Activated CD4-positive, alpha-beta T cell treated with anti-CD3 and anti-CD28 coated beads, Interleukin-2, amount 50 U/mL, for 1 hour (primary cell): ENCODE results near the gene RAB11FIP5.
"Not testable (repeated sequence)": the region's sequence is repeated elsewhere in the genome, so short reads cannot be mapped to it uniquely, and the experiment has no call there.

Source experiments
- DNase-seq: peaks from one replicate; pipeline ENCODE4 v3.0.0-alpha.2; 2020

The RAB11FIP5 gene, protein sequence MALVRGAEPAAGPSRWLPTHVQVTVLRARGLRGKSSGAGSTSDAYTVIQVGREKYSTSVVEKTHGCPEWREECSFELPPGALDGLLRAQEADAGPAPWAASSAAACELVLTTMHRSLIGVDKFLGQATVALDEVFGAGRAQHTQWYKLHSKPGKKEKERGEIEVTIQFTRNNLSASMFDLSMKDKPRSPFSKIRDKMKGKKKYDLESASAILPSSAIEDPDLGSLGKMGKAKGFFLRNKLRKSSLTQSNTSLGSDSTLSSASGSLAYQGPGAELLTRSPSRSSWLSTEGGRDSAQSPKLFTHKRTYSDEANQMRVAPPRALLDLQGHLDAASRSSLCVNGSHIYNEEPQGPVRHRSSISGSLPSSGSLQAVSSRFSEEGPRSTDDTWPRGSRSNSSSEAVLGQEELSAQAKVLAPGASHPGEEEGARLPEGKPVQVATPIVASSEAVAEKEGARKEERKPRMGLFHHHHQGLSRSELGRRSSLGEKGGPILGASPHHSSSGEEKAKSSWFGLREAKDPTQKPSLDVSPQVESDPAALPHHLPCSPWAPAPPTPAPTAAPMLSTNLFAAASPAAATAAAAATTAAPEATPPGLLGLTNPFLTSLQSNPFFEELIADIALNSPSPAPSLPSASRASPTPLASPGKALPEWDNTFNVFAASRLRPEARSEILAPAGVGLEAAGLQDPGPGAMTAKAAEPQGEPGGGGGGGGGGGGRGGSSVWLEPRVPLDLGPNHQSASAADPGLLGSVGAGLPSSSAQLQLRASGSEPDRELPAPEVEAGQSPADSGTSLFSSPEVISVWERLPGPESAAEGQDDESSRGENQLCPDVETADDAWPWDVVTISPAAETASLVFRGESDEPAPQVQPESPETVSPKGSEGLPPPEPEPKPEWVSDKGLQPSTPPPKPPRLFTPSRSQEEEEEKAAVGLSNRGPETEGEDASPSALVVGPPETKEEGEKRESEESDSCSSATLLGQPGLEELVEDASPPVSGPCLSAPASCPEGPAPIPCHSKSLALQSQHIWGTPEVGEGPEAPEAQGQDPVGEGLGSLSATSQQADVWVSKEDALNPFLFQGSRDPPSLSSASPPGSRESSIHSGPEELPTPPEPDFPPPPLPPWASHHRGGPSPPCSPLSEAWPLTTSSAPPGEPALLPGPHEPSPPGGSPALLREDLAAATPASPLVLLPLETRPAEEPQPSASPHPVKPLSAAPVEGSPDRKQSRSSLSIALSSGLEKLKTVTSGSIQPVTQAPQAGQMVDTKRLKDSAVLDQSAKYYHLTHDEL (N-terminal part only)

DNA sequence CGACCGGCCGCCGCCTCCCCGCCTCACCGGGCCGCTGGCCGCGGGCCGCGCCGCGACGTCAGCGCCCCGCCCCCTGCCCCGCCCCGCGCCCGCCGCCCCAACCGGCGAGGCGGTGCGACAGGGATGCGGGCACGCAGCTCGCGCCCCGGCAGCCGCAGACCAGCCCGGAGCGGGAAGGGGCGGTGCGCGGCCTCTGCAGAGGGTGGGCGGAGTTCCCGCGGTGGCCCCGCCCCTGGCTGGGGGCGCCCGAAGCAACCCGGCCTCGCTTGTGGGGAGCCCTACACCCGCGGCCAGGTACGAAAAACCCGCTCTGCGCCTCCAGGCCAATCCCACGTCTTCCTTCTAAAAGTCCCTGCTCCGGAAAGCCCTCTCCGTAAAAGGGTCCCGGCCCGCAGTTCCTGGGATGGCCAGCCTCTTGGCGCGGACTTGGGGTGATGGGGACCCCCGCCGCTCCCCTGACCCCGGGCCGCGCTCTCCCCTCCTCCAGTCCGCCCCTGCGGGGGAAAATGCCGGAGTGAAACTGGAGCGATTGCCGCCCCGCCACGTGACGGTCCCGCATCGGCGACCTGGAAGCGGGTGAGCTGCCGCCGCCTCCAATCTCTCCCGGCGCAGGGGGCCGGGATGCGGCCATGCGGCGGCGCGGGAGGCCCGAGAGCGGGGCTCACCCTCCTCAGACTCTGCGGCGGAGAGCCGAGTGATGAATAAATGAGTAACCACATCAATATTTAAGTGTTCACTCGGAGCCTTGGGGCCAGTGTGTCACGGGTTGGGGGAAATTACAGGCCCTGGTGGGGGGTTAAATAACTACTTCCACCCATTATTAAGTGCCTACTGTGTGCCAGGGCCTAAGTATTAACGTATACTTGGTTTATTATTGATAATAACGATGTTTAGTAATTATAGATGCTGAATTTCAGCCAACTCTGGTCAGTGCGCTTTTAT is at the start of gene RAB11FIP5:
TSS of gene RAB11FIP5 (minus strand) at position 36 of the 942 bp plus-strand sequence. CDS start 171 bp downstream, outside the sequence.
- DNase-seq: peak; percentile 74

DNA sequence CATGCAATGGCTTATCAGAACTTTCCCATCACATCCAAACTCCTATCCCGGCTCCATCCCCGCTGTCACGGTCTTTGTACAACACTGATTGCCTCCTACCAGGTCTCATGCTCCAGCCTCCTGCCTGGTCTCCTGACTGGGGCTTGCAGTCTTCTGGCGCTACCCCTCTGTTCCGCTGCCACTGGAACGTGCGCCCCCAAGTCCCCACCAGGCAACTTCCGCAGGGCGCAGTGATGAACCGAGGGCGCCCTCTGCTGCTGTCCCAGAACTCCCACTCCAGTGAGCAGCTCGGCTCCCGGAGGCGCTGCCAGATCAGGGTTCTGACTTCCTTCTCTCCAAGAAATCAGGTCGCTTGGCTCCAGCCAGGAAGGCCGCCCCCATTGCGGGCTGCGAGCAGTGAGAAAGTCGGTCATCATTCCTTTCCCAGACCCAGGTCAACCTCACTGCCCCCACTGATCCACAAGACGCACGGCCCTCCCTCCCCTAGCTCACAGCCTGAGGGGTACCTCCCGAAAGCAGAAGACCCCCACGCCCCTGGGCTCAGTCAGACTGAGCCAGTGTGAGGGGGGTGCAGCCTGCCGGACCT is 43.9 kb upstream of the RAB11FIP5 start:
- DNase-seq: peak; percentile 27

DNA sequence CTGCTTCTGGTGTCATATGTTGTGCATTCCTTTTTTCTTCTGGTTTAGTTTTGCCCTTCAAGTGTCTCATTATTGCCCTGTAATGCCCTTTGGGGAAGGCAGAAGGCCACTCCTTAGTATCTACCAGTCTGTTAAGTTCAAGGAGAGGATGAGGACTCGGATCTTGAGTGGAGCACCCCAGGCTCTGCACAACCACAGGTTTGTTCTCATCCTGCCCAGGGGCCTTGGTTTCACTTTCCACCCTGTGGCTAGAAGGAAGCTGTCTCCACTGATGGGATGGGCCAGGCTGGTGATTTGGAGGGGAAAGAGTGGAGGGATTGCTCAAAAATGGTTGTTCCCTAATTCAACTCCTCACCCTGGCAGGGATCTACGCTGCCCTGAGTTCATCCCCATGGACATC is 30.2 kb upstream of the RAB11FIP5 start:
- DNase-seq: no peak

DNA sequence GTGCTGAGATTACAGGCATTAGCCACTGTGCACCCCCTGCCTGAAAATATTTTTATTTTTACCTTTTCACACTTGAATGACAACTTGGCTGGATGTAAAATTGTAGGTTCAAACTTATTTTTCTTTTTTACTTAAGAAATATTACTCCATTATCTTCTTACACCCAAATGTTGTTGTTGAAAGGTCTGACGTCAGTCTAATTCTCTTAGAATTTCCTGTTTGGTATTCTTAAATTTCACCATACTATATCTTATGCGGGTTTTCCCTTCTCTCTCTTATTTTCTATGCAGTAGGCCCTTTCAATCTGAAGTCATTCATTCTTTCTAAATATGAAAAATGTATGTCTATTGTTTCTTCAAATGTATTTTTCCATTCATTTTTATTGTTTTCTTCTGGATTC is 29.1 kb upstream of the RAB11FIP5 start:
- DNase-seq: no peak

- no peak for DNase-seq
These were observed 22.5 kb upstream of the RAB11FIP5 start for GRCh38 chr2:73135236-73135635.

DNA sequence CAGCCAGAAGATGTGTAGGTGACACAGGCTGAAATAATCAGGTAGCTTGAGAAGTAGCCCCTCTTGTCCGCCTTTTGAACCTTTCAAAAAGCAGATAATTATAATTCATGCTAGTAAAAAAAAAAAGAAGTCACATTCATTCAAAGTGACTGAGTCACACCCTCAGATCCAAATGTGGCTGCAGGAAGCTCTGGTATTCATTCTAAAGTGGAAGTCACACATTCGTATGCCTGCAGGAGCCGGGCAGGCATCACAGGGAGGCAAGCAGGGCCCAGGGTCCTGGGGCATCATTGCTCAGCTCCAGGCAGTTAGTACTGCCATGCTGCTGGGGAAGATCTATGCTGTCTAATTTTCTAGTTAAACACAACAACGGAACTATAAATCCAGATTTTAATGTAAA is 21.7 kb upstream of the RAB11FIP5 start:
- DNase-seq: no peak

GRCh38 chr2:73133566-73134197 is 20.9 kb upstream of the RAB11FIP5 start:
- no peak for DNase-seq

- DNase-seq: no peak
These were observed 19.1 kb upstream of the RAB11FIP5 start for GRCh38 chr2:73131807-73132206.

DNA sequence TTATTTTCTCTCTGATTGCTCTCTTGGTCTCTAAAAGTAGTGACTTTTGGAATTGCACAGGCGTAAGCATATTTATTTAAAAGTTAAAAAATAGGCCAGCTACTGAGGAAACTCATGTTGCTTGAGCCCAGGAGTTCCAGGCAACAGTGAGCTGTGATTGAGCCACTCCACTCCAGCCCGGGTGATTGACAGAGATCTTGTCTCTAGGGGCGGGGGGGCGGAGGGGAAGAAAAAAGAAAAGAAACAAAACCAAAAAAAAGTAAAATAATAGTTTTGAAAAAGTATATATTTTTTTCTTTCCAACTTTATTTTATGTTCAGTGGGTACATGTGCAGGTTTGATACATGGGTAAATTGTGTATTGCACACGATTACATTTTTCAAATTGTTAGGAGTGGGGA is 18.0 kb upstream of the RAB11FIP5 start:
- DNase-seq: no peak

DNA sequence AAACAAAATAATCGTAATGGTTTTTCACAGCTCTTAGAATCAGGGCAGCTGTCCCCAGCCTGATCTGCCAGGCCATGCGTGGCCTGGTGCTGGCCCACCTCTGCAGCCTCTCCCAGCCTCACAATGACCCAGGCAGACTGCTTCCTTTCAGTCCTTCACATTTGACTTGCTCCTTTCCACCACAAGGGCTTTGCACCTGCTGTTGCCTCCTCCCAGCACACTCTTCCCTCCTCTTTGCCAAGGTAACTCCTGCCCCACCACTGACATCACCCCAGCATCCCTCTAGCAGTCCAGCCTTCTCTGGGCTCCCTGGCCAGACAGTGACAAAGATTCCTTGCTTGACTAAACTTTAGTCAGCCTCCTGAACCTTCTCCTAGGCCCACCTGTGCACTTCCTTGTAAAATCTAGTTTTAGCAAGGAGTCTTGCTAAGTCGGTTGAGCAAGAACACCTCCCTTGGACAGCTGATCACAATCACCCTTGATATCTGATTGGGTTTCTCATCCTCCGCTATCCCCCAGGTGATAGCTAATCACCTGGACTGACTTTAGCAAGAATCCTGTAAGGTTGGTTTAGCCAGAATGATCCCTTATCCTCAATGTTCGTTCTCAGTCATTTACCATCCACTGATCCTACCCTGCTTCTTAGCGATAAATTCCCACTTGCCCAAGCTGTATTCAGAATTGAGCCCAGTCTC is 16.2 kb upstream of the RAB11FIP5 start:
- no peak for DNase-seq

DNA sequence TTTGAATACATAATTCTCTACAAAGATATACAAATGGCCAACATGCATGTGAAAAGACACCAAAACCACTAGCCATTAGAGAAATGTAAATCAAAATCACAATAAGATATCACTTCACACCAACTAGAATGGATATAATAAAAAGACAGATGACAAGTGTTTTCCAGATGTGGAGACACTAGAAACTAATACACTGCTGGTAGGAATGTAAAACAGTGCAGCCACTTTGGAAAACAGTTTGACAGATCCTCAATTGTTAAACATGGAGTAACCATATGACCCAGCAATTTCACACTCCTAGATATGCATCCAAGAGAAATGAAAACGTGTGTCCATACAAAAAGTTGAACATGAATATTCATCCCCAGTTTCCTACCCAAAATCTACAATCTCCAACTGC is 9.8 kb upstream of the RAB11FIP5 start:
- DNase-seq: no peak

DNA sequence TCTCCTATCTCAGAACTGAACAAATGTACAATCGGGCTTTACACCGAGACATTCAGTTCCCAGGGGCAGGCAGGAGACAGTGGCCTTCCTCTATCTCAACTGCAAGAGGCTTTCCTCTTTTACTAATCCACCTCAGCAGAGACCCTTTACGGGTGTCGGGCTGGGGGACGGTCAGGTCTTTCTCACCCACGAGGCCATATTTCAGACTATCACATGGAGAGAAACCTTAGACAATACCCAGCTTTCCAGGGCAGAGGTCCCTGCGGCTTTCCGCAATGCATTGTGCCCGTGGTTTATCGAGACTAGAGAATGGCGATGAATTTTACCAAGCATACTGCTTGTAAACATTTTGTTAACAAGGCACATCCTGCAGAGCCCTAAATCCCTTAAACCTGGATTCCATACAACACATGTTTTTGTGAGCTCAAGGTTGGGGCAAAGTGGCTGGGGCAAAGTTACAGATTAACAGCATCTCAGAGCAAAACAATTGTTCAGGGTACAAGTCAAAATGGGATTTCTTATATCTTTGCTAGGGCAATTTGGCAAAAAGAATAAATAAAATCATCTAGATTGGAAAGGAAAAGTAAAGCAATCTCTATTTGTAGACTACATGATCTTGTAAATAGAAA is 7.0 kb upstream of the RAB11FIP5 start:
- DNase-seq: not testable (repeated sequence)

- DNase-seq: no peak
These were observed 4.7 kb upstream of the RAB11FIP5 start for GRCh38 chr2:73117441-73117840.

GRCh38 chr2:73116182-73116960 is 3.6 kb upstream of the RAB11FIP5 start:
- DNase-seq: no peak

- no peak for DNase-seq
These were observed 1.6 kb upstream of the RAB11FIP5 start for GRCh38 chr2:73114273-73114867.

- DNase-seq: peak; percentile 26
These were observed 479 bp downstream of the RAB11FIP5 start for GRCh38 chr2:73112026-73112912.
